DMS114 treated with DMSO at 0.1 percent for 48 hours (cell line): ENCODE data around the gene VWA5A.

Experiments used
- DNase-seq: peaks from one replicate; lab custom pipeline; 2025; ENCODE audit not compliant: unreplicated experiment; lab: John Stamatoyannopoulos, UW

VWA5A gene, protein sequence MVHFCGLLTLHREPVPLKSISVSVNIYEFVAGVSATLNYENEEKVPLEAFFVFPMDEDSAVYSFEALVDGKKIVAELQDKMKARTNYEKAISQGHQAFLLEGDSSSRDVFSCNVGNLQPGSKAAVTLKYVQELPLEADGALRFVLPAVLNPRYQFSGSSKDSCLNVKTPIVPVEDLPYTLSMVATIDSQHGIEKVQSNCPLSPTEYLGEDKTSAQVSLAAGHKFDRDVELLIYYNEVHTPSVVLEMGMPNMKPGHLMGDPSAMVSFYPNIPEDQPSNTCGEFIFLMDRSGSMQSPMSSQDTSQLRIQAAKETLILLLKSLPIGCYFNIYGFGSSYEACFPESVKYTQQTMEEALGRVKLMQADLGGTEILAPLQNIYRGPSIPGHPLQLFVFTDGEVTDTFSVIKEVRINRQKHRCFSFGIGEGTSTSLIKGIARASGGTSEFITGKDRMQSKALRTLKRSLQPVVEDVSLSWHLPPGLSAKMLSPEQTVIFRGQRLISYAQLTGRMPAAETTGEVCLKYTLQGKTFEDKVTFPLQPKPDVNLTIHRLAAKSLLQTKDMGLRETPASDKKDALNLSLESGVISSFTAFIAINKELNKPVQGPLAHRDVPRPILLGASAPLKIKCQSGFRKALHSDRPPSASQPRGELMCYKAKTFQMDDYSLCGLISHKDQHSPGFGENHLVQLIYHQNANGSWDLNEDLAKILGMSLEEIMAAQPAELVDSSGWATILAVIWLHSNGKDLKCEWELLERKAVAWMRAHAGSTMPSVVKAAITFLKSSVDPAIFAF

DNA sequence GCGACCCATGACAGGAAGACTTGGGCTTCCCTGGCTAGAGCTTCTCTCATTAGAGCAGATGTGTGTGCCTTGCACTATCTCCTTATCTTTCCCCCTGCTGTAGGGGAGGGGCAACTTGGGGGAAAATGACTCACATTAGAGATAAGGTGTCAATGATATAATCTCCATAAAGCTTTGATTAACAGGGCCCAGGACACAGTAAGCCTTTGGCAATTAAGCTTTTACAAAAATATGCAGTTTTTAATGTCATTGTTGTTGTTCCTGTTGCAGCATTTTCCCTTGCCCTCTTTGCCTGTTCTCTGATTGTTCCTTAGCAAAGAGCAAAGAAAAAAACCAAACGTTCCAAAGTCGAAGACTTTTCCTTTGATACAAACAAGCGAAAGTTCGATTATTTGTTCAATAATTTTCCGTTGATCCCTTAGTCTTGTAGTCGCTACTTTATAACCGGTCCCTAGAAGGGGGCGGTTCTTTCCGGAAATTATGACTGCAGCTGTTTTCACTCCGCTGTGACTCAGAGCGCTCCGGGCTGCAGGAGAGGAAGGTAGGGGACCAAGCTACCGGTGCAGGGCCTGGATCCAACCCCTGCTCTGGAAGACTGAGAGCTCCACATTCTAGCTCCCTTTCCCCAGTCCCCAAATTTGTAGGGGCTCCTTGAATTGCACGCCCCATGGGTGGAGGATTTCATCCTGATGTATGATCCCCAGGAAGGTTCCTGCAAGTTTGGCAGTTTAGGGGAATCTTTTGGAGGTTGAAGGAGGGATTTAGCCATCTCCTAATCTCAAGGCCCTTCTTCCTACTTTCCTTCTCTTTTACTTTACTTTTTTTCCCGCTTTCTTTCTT, at the start of gene VWA5A:
TSS of gene VWA5A (plus strand) at position 509 of the 840 bp plus-strand sequence. CDS start 2,062 bp downstream, outside the sequence.
- DNase-seq = peak; percentile 35

DNA sequence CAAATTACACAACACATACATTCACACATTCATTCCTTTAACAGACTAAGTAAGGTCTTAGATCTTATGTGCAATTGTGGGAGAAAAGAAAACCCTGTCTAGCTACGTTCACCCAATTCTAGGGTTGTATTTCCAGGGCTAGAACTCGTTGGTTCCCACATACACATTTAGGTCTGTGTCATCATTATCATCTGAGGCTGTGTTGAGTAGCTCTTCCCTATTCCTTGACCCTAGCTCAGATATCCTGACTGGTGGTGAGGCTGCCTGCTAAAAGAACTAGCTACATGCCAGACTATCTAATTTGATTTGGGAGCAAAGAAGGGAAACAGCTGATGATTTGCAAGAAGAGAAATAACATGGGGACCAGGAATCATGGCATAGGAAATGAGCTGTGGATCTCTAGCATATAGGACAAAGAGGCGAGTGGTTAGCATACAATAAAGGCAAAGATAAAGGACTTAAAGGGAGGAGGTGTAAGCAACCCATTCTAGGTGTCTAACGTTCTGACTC, 46.6 kb upstream of the VWA5A start:
- DNase-seq = no peak

DNA sequence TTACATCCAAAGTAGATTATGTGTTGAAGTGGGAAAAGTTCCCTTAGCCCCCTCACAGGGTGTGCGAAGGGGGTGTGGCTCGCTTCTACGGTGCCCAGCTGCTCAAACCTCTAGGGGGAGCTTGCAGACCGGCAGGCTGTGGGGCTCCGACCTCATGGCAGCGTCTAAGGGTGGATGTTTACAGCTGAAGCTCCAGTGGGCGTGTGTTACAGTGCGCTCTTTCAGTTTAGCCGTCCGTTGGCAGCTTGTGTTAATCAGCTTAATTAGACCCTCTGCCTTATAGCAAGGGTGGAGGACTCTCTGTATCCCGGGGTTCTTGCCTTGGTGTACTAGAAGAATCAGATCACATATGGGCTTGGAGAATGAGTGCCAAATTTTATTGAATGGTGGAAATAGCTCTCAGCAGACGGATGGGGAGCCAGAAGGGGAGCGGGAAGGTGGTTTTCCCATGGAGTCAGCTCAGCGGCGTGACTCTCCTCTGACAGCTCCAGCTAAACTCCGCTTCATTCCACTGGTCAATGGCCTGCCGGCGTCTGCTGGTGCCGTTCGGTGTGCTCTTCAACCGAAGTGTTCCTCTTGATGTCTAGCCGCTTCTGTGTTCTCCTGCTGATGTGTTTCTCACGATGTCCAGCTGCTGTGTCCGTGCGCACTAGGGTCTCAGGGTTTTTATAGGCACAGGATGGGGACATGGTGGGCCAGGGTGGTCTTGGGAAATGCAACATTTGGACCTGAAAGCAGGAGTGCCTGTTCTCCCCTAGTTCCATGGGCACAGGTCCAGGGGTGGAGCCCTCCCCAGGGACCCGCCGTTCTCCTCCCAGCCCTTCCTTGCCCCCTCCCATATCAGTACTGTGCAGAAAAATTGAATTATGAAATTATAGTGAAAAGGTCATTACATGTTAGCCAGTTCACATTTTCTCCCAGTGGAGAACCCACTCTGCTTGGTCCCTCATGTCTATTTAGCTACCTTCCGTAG, 45.5 kb upstream of the VWA5A start:
- DNase-seq = peak; percentile 30

DNA sequence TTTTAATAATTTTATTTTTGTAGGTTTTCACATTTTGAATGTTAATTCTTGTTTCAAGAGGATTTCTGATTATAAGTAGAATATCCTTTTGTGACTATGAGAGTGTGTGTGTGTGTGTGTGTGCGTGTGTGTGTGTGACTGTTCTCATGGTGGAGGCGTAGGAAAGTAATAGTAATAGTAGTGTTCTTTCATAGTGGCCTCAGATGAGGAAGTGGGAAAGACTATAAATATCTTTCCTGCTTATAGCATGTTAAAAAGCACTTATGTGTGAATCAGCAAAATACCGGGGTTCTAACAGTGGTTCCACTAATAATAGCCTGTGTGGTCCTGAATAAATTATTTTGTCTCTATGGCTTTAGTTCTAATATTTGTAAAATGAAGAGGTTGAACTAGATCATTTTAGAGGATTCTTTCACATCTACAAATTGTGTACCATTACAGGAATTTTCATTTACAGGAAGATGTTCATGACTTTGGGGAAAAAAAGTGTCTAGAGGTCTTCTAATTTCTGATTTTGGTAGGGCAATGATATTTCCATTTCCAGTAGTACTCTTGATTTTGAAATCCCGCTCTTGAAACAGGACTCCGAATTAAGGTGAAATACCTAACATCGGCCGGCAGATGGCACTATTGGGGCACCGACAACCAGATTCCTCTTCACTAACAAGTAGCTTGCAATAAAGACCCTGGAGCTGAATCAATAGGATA, 44.2 kb upstream of the VWA5A start:
- DNase-seq = peak; percentile 46

DNA sequence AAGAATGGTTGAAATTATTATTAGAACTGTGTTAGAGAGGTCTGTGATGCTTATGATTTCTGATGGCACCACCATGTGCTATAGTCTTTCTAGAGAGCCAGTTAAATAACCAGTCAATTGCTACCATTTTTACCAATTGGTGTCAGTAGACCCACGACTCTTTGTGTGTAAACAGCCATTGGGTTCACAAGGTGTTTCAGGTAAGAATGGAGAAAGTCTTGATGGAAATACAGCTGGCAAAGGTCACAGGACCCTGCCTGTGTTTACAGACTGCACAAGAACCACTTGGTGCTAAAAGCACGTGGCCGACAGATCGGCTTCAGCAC, 43.7 kb upstream of the VWA5A start:
- peak; percentile 39 for DNase-seq

DNA sequence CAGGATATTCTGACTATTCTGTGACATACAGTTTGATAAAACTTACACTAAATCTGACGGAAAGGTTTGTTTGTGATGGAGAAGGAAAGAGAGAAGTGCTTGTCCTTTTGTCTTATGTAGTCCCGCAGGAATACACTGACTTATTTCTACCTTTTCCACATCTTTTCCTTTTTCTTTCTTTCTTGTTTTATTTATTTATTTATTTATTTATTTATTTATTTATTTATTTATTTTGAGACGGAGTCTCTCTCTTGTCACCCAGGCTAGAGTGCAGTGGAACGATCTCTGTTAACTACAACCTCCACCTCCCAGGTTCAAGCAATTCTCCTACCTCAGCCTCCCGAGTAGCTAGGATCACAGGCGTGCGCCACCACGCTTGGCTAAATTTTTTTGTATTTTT, 43.1 kb upstream of the VWA5A start:
- no peak for DNase-seq

DNA sequence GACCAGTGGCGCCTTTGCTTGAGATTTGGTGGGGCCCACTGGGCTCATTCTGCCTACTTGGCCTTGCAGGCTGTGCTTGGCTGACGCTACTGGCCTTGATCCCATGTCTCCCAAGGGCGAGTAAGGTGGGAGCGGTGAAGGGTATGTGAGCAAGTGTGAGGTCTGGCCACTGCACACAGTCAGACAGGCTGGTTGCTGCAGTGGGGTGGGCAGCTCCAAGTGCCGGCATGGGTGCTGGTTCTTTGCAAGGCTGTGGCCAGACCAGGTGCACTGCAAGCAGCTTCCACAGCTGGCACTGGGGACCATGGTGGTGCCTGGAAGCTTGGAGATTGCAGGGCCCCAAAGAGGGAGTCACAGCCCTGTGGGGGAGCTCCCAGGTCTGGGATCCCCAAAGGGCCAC, 40.7 kb upstream of the VWA5A start:
- DNase-seq = no peak

DNA sequence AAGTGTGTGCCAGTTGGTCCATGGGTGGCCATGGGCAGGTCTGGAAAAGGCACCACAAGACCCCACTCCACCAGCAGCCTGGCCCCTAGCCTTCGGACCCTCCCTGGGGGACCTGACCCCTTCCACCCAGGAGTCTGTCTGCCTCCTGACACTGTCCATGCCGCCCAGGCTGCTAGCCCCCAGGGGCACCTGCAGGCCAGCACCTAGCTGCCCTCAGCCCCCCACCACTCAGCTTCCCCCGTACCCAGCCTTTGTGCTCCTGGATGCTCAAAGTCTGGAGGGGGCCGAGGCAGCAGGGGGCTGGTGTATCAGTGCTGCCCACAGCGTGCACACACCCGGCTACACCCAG, 39.8 kb upstream of the VWA5A start:
- no peak for DNase-seq

DNA sequence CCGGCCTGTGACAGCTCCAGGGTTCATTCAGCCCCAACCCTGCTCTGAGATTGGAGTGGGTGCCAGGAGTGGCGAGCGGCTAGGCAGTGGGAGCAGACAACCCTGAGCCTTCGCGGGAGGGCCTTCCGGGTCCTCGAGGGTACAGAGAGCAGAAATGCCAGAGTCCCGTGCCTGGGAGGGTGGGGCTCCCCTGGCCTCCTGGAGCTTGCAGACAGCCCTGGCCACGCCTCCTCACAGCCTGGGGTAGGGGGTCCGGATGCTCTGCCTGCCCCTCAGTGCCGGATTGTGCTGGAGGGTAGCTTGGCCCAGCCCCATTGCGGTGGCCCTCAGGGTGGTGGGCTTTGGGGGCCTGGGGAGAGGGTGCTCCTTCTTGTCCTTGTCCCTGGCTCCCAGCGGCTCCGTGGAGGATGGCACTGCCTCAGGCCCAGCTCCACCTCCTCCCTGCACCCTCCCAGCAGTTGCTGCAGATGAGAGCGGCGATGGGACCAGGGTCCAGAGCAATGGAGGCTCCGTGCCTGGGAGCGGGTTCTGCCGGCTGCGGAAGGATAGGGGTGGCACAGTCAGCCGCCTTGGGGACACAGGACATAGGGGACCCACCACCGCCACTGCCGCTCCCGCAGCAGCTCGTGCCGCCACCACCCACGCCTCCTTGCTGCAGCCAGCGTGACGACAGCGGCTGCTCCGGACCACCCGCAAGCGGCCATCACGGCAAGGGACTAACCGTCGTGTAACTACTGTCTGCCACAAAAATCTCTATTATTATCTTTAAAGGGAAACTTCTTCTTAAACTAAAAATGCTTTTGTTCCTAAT, 39.2 kb upstream of the VWA5A start:
- DNase-seq = peak; percentile 4

DNA sequence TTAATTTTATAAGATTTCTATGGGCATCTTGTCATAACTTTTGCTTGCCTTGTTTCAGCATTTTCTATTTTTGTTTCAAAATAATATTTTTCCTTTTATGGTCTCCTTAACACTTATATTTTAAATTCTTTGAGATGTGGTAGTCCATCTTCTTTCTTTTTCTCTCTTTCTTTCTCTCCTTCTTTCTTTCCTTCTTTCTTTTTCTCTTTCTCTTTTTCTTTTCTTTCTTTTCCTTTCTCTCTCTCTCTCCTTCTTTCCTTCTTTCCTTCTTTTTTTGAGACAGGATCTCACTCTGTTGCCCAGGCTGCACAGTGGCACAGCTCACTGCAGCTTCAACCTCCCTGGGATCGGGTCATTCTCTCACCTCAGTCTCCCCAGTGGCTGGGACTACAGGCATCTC, 38.0 kb upstream of the VWA5A start:
- DNase-seq = no peak

DNA sequence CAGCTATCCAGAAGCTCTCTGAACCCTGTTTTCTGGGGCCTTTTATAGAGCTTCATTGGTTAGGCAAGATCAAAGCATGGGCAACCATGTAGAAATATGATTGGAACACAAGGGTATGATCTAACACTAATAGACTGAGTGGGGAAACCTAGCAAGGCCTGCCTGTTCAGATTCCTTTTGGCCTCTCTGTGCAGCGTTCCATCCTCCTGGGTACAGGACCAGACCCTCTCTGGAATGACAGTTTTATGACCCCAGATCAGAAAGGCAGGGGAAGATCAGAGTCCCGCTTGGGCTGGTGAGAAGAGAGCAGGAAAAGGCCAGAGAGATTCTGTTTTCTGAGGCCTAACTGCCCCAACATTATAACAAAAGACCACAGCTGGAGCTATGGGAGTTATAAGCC, 36.7 kb upstream of the VWA5A start:
- no peak for DNase-seq

DNA sequence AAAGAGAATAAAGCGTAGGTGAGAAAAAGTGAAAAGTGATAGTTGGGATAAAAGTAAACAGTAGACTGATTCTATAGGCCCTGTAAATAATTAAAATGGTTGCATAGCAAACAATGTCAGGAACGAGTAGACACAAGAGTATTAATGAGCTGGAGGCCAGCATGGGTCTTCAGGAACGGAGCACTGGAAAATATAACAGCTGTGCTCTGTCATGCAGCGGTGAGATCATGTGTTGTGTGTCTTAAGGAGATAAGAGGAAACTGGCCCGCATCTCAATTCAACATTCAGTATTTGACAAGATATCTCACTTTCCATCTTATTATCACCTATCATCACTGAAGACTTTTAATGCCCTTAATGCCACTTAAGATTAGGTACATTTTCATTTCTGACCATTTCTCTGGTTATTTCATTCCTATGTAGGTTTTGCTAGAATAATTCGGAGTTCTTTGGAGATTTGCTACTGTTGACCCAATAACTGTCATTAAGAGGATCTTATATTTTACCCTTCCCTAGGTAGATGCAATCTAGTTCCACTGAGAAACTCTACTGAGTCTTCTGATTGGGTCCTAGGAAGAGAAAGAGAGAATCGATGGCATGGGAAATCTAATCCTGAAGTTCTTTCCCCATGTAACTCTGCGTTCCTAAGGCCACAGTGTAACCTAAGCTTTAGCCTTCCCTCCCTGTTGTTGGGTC, 35.5 kb upstream of the VWA5A start:
- no peak for DNase-seq

DNA sequence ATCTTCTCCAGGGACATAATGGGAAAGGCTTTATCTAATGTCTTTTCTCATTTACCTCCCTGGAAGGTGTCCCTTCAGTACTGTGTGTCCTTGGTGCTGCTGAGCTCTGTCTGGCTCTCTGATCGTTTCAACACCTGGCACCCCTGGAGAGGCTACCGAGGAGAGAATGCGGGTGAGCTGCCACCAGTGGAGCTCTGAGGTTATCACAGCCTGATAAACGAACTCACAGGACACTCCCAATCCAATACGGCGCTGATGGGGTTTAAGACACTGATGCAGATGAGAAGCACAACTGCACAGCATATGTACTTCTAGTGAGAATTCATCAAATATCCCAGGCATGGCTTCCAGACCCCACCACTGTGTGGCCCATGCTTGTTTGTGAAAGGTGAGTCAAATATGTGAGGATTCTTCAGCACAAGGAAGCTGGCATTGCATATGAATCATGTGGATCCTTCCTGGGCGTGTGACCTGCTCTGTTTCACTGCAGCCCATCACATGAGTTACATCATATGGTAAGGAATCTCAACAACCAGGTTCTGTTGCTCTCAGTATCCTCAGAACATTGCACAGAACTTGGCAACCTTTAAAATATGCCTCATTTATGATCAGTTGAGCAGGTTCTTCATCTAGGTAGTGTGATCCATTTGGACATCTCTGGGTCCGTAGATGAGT, 34.8 kb upstream of the VWA5A start:
- DNase-seq = no peak

DNA sequence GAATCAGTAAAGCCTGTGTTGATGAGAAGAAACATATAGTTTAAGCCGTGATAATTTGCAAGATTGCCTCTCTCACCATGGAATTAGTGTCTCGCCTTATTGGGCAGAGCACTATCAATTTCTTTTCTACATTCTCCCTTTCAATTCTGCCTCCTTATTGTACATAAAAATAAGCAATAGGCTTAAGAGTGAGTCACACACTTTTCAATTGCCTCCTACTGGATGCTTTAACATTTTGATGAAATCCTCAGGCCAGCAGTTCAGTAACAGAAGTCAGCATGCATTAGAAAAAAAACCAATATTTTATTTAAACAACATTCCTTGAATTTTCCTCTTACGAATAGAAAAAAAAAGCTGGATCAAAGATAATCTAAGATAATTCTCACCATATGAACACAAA, 33.8 kb upstream of the VWA5A start:
- DNase-seq = no peak

DNA sequence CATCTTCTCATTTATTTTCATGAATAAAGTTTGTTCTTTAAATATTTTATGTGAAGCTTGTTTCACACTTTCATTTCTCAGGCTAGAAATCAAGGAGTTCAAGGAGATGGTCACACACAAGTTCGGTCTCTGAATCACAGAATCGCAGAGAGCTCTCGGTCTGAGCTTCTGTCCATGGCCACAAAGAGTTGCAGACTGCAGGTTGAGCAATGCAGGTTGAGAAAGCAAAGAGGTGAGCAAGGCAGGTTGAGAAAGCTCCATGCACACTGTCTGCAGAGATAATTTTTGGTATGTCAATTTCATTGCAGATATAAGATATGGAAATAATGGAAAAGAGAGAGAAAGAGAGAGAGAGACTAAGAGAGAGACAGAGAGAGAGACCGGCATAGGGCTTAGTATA, 32.9 kb upstream of the VWA5A start:
- DNase-seq = no peak

DNA sequence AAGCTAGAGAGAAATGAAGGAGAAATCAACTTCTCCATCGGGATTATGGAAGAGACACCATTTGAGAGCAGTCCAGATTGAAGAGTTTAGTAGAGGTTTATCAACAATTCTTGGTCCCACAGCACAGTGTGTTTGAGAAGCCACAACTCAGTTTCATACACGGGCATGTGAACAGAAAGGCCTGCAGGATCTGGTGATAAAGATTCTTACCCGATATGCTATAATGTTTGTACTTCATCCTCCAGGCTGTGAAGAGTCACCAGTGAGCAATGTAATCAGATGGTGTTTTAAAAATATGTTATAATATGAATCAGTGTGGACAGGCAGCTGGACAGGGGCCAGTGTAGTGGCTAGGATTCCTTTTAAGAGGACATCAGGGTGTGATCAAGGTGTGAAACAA, 29.7 kb upstream of the VWA5A start:
- DNase-seq = no peak

DNA sequence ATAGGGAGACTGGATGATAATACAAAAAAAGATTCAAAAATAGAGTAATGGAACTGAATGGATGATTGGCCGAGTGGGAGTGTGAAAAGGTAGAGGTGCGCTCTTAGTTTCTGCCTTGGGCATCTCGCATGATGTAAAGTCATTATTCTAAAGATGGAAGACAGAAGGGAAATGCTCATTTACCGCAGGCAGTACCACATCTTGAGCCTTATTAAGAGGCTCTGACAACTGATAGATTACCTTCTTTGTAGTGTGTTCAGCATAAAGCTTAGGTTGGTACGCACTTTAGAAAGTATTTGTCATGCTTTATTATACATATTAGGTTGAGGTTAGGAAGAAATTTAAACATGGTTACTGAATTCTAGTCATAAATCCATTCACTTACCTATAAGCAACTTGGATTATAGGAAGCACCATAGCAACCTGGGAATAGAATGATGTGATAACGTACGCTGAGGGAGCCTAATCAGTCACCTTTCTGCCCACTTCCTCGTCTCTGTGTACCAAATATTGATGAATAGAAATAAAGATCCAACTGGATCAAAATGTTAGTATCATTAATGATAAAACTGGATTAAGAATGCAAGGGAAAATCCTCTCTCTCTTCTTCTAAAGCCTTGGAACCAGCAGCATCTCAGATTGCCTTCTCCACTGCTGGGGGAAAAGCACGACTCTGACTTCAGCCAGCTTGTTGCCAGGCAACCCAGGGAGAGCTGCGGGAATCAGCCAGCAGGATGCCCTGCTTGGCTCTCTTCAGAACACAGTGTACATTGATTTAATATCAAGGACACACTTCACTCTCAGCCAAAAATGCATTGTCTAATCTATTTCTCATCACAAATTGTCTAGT, 29.0 kb upstream of the VWA5A start:
- DNase-seq = no peak
